ENCODE data around the gene EXOC6B. TPM values are rescaled to one million over a fixed set of nuclear protein-coding genes. Genes with fewer than 3 reads are reported as not detected.

Gene EXOC6B
- total RNA-seq, 4 donors from 2014 or later, result 54.0 to 121 (median 78.7) TPM

DNA sequence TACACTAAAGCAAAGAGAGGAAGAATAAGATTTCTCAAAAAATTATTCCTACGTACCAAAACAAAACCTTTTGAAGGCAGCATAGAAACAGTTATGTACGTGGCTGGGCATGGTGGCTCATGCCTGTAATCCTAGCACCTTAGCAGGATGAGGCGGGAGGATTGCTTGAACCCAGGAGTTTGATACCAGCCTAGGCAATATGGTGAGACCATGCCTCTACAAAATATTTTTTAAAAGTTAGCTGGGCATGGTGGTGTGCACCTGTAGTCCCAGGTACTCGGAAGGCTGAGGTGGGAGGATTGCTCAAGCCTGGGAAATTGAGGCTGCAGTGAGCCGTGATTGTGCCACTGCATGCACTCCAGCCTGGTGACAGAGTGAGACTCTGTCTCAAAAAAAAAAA lies 663.3 kb downstream of the EXOC6B start:
- H3K9me3 ChIP-seq, result no peaks in the 10 kb centered on the region
- DNase-seq (ENCODE audit: low spot score in 2 of 2), result no peak
- no peaks in the 10 kb centered on the region for H3K4me1 ChIP-seq
- H3K27ac ChIP-seq, result no peak overlapping the region
- 91% methylated on average over 5 of the region's 5 CpGs for WGBS
- TF ChIP-seq EP300 (IDR thresholded peaks at IDR 0.05), result no peak
- TF ChIP-seq, protein P1, sequence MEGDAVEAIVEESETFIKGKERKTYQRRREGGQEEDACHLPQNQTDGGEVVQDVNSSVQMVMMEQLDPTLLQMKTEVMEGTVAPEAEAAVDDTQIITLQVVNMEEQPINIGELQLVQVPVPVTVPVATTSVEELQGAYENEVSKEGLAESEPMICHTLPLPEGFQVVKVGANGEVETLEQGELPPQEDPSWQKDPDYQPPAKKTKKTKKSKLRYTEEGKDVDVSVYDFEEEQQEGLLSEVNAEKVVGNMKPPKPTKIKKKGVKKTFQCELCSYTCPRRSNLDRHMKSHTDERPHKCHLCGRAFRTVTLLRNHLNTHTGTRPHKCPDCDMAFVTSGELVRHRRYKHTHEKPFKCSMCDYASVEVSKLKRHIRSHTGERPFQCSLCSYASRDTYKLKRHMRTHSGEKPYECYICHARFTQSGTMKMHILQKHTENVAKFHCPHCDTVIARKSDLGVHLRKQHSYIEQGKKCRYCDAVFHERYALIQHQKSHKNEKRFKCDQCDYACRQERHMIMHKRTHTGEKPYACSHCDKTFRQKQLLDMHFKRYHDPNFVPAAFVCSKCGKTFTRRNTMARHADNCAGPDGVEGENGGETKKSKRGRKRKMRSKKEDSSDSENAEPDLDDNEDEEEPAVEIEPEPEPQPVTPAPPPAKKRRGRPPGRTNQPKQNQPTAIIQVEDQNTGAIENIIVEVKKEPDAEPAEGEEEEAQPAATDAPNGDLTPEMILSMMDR (IDR thresholded peaks at IDR 0.05), result no peak
- no peak for TF ChIP-seq POLR2AphosphoS5 (IDR thresholded peaks at IDR 0.05)
- TF ChIP-seq POLR2A (IDR thresholded peaks at IDR 0.05), result no peak
- H3K4me3 ChIP-seq, result no peak overlapping the region
- no peaks in the 10 kb centered on the region for H3K36me3 ChIP-seq
- peaks cover 7% of the 10 kb centered on the region for H3K27me3 ChIP-seq

DNA sequence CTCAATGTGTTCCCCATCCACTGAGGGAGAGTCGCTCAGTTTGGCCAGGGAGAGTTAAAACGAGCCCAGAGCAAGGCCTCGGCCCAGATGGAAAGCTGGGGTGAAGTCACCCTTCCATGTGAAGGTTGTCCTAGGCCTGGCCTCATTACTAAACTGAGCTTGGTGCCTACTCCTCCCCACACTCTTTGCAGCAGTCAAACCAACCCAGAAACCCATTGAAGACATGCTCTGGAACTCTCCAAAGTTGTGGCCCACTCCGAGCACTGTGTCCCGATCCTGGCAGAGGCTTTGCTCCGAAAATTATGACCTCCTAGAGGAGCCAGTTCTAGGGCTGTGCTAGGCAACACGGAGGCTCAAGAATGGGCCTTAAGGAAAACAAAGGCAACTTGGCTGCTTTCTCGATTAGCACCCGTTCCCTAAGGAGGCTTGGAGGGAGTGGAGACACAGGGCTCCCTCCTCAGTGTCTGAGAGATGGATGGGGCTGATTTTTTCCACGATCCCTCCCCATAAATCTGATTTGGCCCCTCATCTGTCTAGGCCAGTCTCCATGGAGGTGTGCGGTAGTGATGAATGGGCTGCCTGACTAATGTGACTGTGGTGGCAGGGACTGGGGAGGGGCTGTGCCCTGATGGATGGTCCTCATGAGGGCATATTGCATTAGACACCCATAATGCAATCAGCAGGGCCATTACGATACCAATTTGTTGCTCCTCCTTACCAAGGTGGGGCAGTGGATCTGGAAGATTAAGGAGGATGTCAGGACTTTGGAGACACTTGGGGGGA lies 666.4 kb downstream of the EXOC6B start:
- TF ChIP-seq POLR2AphosphoS5 (IDR thresholded peaks at IDR 0.05), result no peak
- TF ChIP-seq POLR2A (IDR thresholded peaks at IDR 0.05), result no peak
- TF ChIP-seq EP300 (IDR thresholded peaks at IDR 0.05), result no peak
- TF ChIP-seq, protein P1 (IDR thresholded peaks at IDR 0.05), result no peak
- 87% methylated on average over 12 of the region's 12 CpGs for WGBS
- no peak overlapping the region for H3K4me3 ChIP-seq
- no peak overlapping the region for H3K27ac ChIP-seq
- H3K36me3 ChIP-seq, result no peaks in the 10 kb centered on the region
- no peak for DNase-seq (ENCODE audit: low spot score in 2 of 2)
- no peaks in the 10 kb centered on the region for H3K4me1 ChIP-seq
- H3K9me3 ChIP-seq, result no peaks in the 10 kb centered on the region
- H3K27me3 ChIP-seq, result peaks cover 20% of the 10 kb centered on the region

GRCh38 chr2:72157871-72158771 lies 667.7 kb downstream of the EXOC6B start:
- no peak for DNase-seq (ENCODE audit: low spot score in 2 of 2)
- TF ChIP-seq, protein P1 (IDR thresholded peaks at IDR 0.05), result no peak
- TF ChIP-seq POLR2A (IDR thresholded peaks at IDR 0.05) (no peak), EP300 (IDR thresholded peaks at IDR 0.05) (no peak), POLR2AphosphoS5 (IDR thresholded peaks at IDR 0.05) (no peak)
- Histone ChIP-seq H3K27ac (no peak overlapping the region), H3K4me3 (no peak overlapping the region), H3K4me1 (no peaks in the 10 kb centered on the region), H3K36me3 (no peaks in the 10 kb centered on the region), H3K9me3 (no peaks in the 10 kb centered on the region), H3K27me3 (peaks cover 33% of the 10 kb centered on the region)
- WGBS, result 88% methylated on average over 7 of the region's 8 CpGs

GRCh38 chr2:72156872-72157271 lies 669.0 kb downstream of the EXOC6B start:
- no peaks in the 10 kb centered on the region for H3K4me1 ChIP-seq
- TF ChIP-seq, protein P1 (IDR thresholded peaks at IDR 0.05), result no peak
- TF ChIP-seq POLR2AphosphoS5 (IDR thresholded peaks at IDR 0.05) (no peak), POLR2A (IDR thresholded peaks at IDR 0.05) (no peak), EP300 (IDR thresholded peaks at IDR 0.05) (no peak)
- WGBS, result 72% methylated on average over 2 of the region's 2 CpGs
- no peaks in the 10 kb centered on the region for H3K9me3 ChIP-seq
- no peak overlapping the region for H3K4me3 ChIP-seq
- H3K36me3 ChIP-seq, result no peaks in the 10 kb centered on the region
- peaks cover 39% of the 10 kb centered on the region for H3K27me3 ChIP-seq
- no peak overlapping the region for H3K27ac ChIP-seq
- no peak for DNase-seq (ENCODE audit: low spot score in 2 of 2)

DNA sequence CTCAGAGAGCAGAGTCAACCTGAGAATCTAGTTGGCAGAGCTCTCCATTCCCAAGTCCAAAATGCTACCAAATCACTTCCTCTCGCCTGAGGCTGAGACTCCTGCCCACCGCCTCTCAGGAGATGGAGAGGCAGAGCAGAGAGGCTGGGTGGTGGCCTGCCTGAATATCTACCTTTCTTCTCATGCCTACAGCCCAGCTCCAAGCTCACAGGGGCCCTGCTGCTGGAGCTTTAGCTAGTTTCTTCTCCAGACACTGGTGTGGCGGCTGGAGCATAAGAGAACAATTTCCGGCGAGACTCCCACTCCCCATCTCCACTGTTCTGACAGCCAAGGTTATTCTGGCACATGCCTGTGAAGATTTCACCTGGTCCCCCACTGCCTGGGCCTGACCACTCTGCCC lies 670.1 kb downstream of the EXOC6B start:
- H3K9me3 ChIP-seq, result no peaks in the 10 kb centered on the region
- TF ChIP-seq, protein P1 (IDR thresholded peaks at IDR 0.05), result no peak
- TF ChIP-seq EP300 (IDR thresholded peaks at IDR 0.05) (no peak), POLR2AphosphoS5 (IDR thresholded peaks at IDR 0.05) (no peak), POLR2A (IDR thresholded peaks at IDR 0.05) (no peak)
- no peaks in the 10 kb centered on the region for H3K4me1 ChIP-seq
- DNase-seq (ENCODE audit: low spot score in 2 of 2), result no peak
- no peak overlapping the region for H3K27ac ChIP-seq
- H3K27me3 ChIP-seq, result peaks cover 43% of the 10 kb centered on the region
- no peaks in the 10 kb centered on the region for H3K36me3 ChIP-seq
- WGBS, result 79% methylated on average over 5 of the region's 5 CpGs
- H3K4me3 ChIP-seq, result no peak overlapping the region

All from suprapubic skin (tissue), 4 donors.